Endothelial cell of umbilical vein (primary cell): ENCODE results near the gene PCGF2. TPM values are rescaled to one million over a fixed set of nuclear protein-coding genes. Genes with fewer than 3 reads are reported as not detected.

Experiments used
- BruUV-seq: library from RNA; stranded (reverse); fragments of 400-500 nt; replicated peaks from 2 replicates; lab custom pipeline; 2021; lab: Mats Ljungman, UMichigan
- CTCF ChIA-PET: fragments of 300-600, 350-600 bp; sonication (Branson Sonifier 250); formaldehyde crosslinking; loops from one replicate; lab custom pipeline; 2021; ENCODE audit warnings: antibody characterized with exemption, inconsistent platforms; lab: Charles Lee
- POLR2A ChIA-PET: fragments of 300-600, 350-600 bp; sonication (Branson Sonifier 250); formaldehyde crosslinking; loops from one replicate; lab custom pipeline; 2021; ENCODE audit warnings: antibody characterized with exemption, inconsistent platforms; lab: Charles Lee
- DNase-seq: peaks from one replicate; pipeline ENCODE4 v3.0.0-alpha.2; 2011; ENCODE audit warnings: low read depth, low spot score
- FAIRE-seq: peaks from 2 replicates; lab custom pipeline; 2011; peaks lifted over from hg19 to GRCh38; lab: Jason Lieb, UNC
- H2AFZ ChIP-seq: 2 replicates; pipeline ENCODE4 v1.6.0; 2012; ENCODE audit warnings: low read depth, low read length, control low read depth, inconsistent platforms
- H3K27ac ChIP-seq: 2 replicates; pipeline ENCODE4 v1.5.1; 2011; ENCODE audit warnings: low read depth, mild to moderate bottlenecking, control low read depth, low read length, moderate library complexity; ENCODE audit not compliant: insufficient read depth
- H3K27me3 ChIP-seq, 2 experiments: 2 replicates each; pipeline versions ENCODE4 v1.6.0 to v1.6.1; 2011; ENCODE audit warnings: low read length in 2 of 2, mixed read lengths in 1 of 2; ENCODE audit not compliant: control insufficient read depth in 2 of 2, insufficient read depth in 2 of 2
- H3K36me3 ChIP-seq, 2 experiments: 2 replicates in 1 of 2; 3 replicates in 1 of 2; pipeline ENCODE4 v1.5.1; 2011; ENCODE audit warnings: low read length in 2 of 2, mild to moderate bottlenecking in 1 of 2, moderate library complexity in 1 of 2; ENCODE audit not compliant: control insufficient read depth in 2 of 2, insufficient read depth in 2 of 2; ENCODE audit errors: extremely low read depth in 1 of 2
- H3K4me1 ChIP-seq: 3 replicates; pipeline ENCODE4 v1.5.1; 2011; ENCODE audit warnings: mild to moderate bottlenecking, low read length; ENCODE audit not compliant: control insufficient read depth, insufficient read depth; ENCODE audit errors: extremely low read depth
- H3K4me2 ChIP-seq: 2 replicates; pipeline ENCODE4 v1.6.1; 2011; ENCODE audit warnings: low read length, control low read depth, mixed read lengths; ENCODE audit not compliant: insufficient read depth
- H3K4me3 ChIP-seq, 3 experiments: fragments of 200-600 bp in 1 of 3; sonication (generic), shearing (Covaris generic) in 1 of 3; replicated peaks in 1 of 3; 2 replicates each; pipeline ENCODE4 v1.5.1; 2011 to 2016; ENCODE audit warnings: control low read depth in 3 of 3, low read length in 3 of 3, mild to moderate bottlenecking in 2 of 3, inconsistent platforms in 1 of 3, low read depth in 1 of 3, moderate library complexity in 1 of 3; ENCODE audit not compliant: insufficient read depth in 1 of 3
- H3K79me2 ChIP-seq: 2 replicates; pipeline ENCODE4 v1.6.0; 2012; ENCODE audit warnings: low read length, inconsistent platforms; ENCODE audit not compliant: control insufficient read depth, insufficient read depth
- H3K9ac ChIP-seq: replicated peaks from 2 replicates; pipeline ENCODE3; 2011; ENCODE audit warnings: low read length, control low read depth; ENCODE audit not compliant: insufficient read depth; ENCODE audit errors: extremely low read depth
- H3K9me1 ChIP-seq: replicated peaks from 3 replicates; pipeline ENCODE4 v1.6.0; 2011; ENCODE audit warnings: mild to moderate bottlenecking, low read length; ENCODE audit not compliant: control insufficient read depth, insufficient read depth; ENCODE audit errors: extremely low read depth
- H3K9me3 ChIP-seq: replicated peaks from 2 replicates; pipeline ENCODE4 v1.5.1; 2012; ENCODE audit warnings: low read length, inconsistent platforms; ENCODE audit not compliant: control insufficient read depth, insufficient read depth
- H4K20me1 ChIP-seq: replicated peaks from 2 replicates; pipeline ENCODE3; 2011; ENCODE audit warnings: mild to moderate bottlenecking, low read length; ENCODE audit not compliant: control insufficient read depth, insufficient read depth; ENCODE audit errors: extremely low read depth
- CTCF ChIP-seq, 2 donors: IDR thresholded peaks; 1 replicate in 1 of 2; 2 replicates in 1 of 2; pipeline ENCODE4 v1.5.1; 2011; ENCODE audit warnings: low read length in 2 of 2, mild to moderate bottlenecking in 2 of 2, moderate library complexity in 2 of 2, control low read depth in 1 of 2, inconsistent platforms in 1 of 2, low read depth in 1 of 2; ENCODE audit not compliant: insufficient read depth in 1 of 2; ENCODE audit errors: extremely low read depth in 1 of 2
- EZH2 ChIP-seq: IDR thresholded peaks from 2 replicates; pipeline ENCODE4 v1.6.1; 2012; ENCODE audit warnings: borderline replicate concordance, low read depth, mild to moderate bottlenecking, moderate library complexity, low read length, inconsistent platforms; ENCODE audit not compliant: severe bottlenecking
- FOS ChIP-seq: IDR thresholded peaks from 2 replicates; pipeline ENCODE4 v1.6.1; 2011; ENCODE audit warnings: mild to moderate bottlenecking, low read length, moderate library complexity, borderline replicate concordance; ENCODE audit not compliant: insufficient read depth
- GATA2 ChIP-seq: IDR thresholded peaks from 2 replicates; pipeline ENCODE4 v1.7.0; 2011; ENCODE audit warnings: low read depth, mild to moderate bottlenecking, moderate library complexity, mixed read lengths, low read length; ENCODE audit not compliant: insufficient read length, insufficient read depth
- JUN ChIP-seq: IDR thresholded peaks from 2 replicates; pipeline ENCODE4 v1.6.1; 2011; ENCODE audit warnings: borderline replicate concordance, low read depth; ENCODE audit not compliant: insufficient read length, insufficient read depth
- MAX ChIP-seq: IDR thresholded peaks from 2 replicates; pipeline ENCODE4 v1.6.1; 2011; ENCODE audit not compliant: insufficient read depth, insufficient read length
- POLR2A ChIP-seq: IDR thresholded peaks from 2 replicates; pipeline ENCODE4 v1.6.1; 2012; ENCODE audit warnings: low read depth, mild to moderate bottlenecking, control low read depth, low read length
- POLR2AphosphoS5 ChIP-seq: IDR thresholded peaks from 2 replicates; pipeline ENCODE4 v1.6.1; 2012; ENCODE audit warnings: low read depth, mild to moderate bottlenecking, control low read depth, low read length, moderate library complexity; ENCODE audit not compliant: insufficient read depth
- dilution Hi-C: fragments of 300-500 bp; cut with MboI; formaldehyde crosslinking; loops from one replicate; pipeline ENCODE4 v1.15.0; 2019; ENCODE audit warnings: low sequenced_read_pairs; ENCODE audit not compliant: extremely low pct_ligation_motif_present
- intact Hi-C: fragments of 100-400 bp; cut with micrococcal nuclease; formaldehyde crosslinking; loops from one replicate; pipeline ENCODE4 v1.10.0; 2022
- polyA plus RNA-seq, 4 experiments: library from polyadenylated mRNA; depleted of rRNA in 3 of 4; stranded (reverse) in 3 of 4; unstranded in 1 of 4; fragments of >200 nt; gene quantifications; 2 replicates each; pipeline versions ENCODE4 v1.2.1 to v1.2.3, GENCODE V29; 2011 to 2012; ENCODE audit warnings: missing spikeins in 1 of 4
- total RNA-seq: library from RNA; stranded (reverse); gene quantifications from 2 replicates; pipeline ENCODE4 v1.2.3, GENCODE V29; 2021

The PCGF2 gene
- total and polyA plus RNA-seq, 2 donors (not counting 3 experiments of a cell fraction or from before 2014, with no cell fraction given): 39.8 to 78.4 TPM

- Histone ChIP-seq H3K27me3 (no peaks in the 10 kb centered on the region), H3K4me3 (peak overlapping the region; percentile 39 to 64 (median 55)), H3K27ac (no peak overlapping the region), H3K4me2 (peak overlapping the region; percentile 63), H3K9me3 (no peaks in the 10 kb centered on the region), H4K20me1 (no peaks in the 10 kb centered on the region), H3K9me1 (no peaks in the 10 kb centered on the region), H2AFZ (peak overlapping the region; percentile 55), H3K36me3 (peaks cover 0 to 5% of the 10 kb centered on the region in 2 experiments), H3K9ac (peak overlapping the region; percentile 52), H3K79me2 (peaks cover 3% of the 10 kb centered on the region), H3K4me1 (peaks cover 29% of the 10 kb centered on the region)
- TSS peak; percentile 5 for BruUV-seq
- POLR2A ChIA-PET: no interaction called here
- no peak for FAIRE-seq
- DNase-seq: no peak
- dilution Hi-C loops (no loop called here), intact Hi-C loops (no loop called here)
- no peak for TF ChIP-seq POLR2AphosphoS5
- no peak for TF ChIP-seq MAX
- no peak for TF ChIP-seq FOS
- TF ChIP-seq POLR2A: no peak
- no peak for TF ChIP-seq GATA2
- no peak for TF ChIP-seq EZH2
- TF ChIP-seq CTCF (IDR thresholded peaks at IDR 0.05; ENCODE audit: extremely low read depth in 1 of 2, insufficient read depth in 1 of 2, low read depth in 1 of 2, low read length in 2 of 2): no peak
- no peak for TF ChIP-seq JUN
- CTCF ChIA-PET: interaction anchor here (0.7 to 3.0 kb wide), 4 partner anchors 19 to 171 kb away, joined by 3 to 9 read pairs (median 6); no protein-coding TSS in a partner anchor
Measured at GRCh38 chr17:38729368-38729885, 18.7 kb downstream of the PCGF2 start.
